HG02885 (cell line): ENCODE measurements around the gene OFD1.
"Not testable (repeated sequence)": the region's sequence is repeated elsewhere in the genome, so short reads cannot be mapped to it uniquely, and the experiment has no call there.

Source experiments
- ATAC-seq: cut with Tn5 transposase; IDR thresholded peaks from one replicate; pipeline ENCODE4 v1.9.1; 2021; ENCODE audit warnings: mild to moderate bottlenecking; ENCODE audit not compliant: unreplicated experiment, poor library complexity

Gene OFD1

GRCh38 chrX:13702111-13702789 is 32.3 kb upstream of the OFD1 start:
- ATAC-seq, result no peak

GRCh38 chrX:13703135-13703534 is 31.4 kb upstream of the OFD1 start:
- no peak for ATAC-seq

DNA sequence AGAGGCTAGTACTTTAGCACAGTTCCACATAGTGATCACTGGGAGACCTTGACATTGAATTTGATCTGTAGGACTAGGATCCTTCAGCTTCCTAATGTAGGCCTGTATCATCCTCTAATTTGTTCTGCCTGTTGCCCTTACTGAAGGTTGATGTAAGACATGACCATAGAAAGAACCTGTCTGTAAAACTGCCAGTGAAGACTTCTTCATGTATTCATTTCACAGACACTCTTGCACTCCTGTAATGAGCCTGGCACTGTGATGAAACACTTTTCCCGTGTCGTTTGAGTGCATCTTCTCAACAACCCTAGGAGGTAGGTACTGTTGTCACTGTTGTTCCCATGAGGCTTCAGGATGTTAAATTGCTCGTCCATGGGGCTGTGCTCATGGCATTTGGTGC is 31.0 kb upstream of the OFD1 start:
- ATAC-seq, result no peak

- ATAC-seq, result no peak
Observed at GRCh38 chrX:13711141-13711540, 23.4 kb upstream of the OFD1 start.

DNA sequence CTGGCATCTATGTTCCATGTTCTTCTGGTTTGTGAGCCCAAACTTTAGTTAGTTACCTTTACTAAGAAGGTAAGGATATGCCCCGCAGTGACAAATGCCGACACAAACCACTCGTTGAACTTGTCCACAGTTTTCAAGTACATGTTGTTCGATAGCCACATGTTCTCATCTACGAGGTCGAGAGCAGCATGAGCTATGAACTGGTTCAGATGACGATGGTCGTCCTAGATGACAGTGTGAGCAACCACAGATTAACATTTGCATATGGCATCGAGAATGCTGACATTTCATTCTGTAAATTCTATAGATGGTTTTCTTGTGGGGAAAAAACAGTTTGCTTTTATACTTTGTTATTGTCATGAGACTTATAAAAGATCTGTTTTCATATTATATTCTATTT is 18.1 kb upstream of the OFD1 start:
- ATAC-seq, result no peak

DNA sequence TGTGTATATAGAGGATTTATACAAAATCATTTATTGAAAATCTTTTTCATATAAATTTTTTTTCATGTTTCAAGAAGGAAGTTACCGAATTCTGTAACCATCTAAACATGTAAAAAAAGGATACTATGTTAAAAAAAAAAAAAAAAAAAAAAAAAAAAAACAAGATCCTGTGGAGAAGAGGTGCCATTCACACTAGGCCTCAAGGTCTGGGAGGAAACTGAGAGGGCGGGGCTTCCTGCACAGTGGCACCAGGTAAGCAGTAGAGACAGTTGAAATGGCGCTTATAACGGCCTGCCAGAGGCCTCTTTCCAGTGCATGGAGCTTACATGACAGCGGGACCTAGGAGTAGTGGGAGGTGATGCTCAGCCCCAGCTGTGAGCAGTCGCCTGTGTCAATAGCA is 17.6 kb upstream of the OFD1 start:
- no peak for ATAC-seq

DNA sequence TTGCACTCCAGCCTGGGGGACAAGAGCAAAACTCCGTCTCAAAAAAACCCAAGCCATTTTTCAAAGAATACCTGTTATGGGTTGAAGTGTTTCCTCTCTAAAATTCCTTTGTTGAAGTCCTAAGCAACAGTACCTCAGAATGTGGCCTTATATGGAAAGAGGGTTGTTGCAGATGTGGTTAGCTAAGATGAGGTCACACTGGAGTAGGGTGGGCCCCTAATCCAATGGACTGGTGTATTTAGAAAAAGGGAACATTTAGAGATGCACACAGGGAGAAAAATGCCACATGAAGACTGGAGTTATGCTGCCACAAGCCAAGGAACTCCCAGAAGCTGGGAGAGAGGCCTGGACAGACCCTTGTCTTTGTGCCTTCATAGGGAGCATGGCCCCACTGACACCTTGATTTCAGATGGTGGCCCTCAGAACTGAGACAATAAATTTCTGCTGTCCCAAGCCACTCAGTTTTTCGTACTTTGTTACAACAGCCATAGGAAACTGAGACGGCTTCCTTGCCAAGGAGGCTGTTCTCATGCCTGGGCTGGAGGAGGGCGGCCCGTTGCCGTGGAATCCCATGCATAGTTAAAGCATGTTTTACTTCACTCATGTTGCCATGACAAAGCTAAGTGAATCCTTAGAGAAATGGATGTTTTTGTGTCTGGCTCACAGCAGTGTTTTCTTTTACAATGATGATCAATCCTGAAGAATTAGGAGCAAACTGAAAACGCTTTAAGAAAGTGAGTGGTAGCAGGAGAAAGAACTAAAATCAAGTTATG is 16.7 kb upstream of the OFD1 start:
- no peak for ATAC-seq

DNA sequence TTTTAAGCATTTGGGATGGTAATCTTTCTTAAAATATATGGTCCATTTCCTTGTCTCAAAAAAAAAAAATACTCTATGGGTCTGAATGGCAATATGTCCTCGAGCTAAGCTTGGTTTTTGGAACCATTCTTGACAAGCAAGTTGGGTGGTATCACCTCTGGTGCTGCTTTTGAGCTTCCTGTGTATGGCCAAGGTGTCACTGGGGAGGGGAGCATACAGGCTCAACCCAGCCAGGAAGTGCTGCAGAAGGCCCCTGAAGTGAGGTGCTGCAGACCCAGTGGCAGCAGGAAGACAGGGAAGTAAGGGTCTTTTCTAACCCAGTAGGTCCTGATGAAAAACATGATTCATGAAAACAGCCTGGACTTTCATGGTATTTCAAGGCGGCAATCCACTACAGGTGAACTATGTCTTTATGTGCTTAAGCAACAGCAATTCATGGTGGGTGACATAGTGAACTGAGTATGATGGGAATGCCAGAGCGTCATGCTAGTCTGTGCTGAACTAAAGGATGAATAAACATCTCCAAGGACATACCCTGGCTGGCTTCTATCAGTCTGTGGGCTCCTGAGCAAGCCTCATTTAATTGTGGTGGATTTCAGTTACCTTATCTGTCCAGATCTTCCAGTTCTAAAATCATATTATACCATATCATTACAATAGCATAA is 15.2 kb upstream of the OFD1 start:
- ATAC-seq, result no peak

DNA sequence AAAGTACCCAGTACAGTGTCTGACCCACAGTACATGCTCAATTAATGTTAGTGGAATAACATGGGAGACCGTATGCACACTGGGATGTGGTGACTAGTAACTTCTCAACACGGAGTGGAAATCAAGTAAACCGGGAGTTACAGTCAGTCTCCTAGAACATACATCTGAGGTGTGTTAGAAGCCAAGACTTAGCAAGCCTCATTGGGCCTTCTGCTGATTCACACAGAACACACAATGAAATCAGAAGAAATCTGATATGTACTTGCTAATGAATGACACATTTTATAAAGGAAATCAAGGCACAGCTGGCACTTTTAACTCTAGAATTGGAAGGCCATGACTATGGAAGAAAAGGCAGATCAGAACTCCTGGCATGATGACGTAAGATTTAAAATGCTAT is 13.2 kb upstream of the OFD1 start:
- ATAC-seq, result no peak

- no peak for ATAC-seq
Observed at GRCh38 chrX:13721819-13722519, 12.6 kb upstream of the OFD1 start.

GRCh38 chrX:13724878-13725277 is 9.7 kb upstream of the OFD1 start:
- ATAC-seq, result not testable (repeated sequence)

- not testable (repeated sequence) for ATAC-seq
Observed at GRCh38 chrX:13726583-13726982, 8.0 kb upstream of the OFD1 start.

- ATAC-seq, result not testable (repeated sequence)
Observed at GRCh38 chrX:13730523-13730922, 4.0 kb upstream of the OFD1 start.

DNA sequence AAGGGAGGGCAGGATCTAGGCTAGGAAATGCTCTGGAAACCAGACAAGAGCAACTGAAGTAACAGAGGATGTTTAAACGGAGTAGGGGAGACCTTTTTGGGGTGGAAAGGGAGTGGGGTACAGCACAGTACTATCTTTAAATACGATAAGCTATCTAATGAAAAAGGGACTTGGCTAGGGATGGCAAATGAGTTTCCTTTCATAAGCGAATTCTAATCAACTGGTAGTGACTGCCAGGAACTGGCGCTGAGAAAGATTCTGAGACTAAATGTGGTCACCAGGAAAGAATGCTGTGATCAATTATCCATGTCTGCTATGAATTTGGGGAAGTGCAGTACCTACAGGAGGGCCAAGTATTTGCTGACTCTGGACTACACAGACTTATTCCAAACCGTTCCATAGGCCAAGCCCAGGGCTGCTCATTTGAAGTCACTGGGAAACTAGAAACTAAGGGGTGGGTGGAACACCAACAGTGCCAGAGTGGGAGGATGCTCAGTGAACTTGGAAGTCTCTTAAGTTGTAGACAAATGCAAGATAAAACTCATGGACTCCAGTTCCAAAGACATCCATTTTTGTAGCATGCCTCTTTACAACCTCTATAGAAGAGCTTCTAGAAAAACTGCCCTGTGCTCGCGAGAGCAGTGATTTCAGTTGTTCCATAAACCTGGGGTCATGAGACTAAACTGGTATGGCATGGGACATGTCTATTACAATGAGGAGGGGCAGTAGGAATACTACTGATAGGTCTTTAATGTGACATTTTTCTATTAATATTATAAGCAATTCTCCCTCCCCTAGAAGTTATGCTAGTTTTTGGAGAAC is 2.1 kb upstream of the OFD1 start:
- no peak for ATAC-seq

DNA sequence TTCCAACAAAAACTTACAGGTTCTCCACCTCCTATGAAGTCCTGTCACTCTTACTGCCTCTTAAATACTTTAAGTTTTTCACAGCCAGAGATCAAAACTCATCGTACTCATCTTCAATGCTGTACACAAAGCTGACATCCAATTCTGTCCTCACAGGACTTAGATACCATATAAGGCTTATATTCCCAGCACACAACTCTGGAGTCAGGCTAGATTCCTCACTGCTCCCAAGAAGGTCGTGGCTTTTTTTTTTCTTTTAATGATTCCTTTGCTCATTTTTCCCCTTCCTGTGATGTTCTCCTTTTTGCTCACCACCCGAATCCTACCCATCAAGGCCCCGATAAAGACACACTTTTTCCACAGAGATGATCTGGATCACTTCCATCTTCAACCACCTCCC is 1.0 kb upstream of the OFD1 start:
- no peak for ATAC-seq

- no peak for ATAC-seq
Observed at GRCh38 chrX:13741695-13742094, 7.1 kb downstream of the OFD1 start.

DNA sequence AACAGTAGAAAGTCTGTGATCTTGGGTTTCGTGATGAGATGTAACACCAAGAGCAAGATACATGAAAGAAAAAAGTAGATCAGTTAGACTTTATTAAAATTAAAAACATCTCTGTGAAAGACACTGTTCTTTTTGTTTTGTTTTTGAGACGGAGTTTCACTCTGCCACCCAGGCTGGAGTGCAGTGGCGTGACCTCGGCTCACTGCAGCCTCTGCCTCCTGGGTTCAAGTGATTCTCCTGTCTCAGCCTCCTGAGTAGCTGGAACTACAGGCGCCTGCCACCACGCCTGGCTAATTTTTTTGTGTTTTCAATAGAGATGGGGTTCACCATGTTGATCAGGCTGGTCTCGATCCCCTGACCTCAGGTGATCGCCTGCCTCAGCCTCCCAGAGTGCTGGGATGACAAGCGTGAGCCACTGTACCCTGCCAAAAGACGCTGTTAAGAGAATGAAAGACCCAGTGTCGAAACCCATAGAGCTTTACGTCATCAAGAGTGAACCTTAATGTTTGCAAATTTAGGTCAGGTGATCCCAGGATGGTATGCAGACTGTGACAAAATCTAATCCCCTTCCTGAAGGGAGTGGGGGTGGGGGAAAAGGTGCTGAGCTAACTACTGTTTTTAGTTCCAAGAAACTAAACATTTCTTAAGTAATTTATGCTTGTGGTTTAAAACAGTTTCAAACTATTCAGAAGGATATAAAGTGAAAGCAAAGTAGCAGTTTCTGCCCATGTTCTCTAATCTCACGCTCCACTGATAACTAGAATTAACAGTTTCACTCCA is 8.0 kb downstream of the OFD1 start:
- peak; percentile 93 for ATAC-seq

DNA sequence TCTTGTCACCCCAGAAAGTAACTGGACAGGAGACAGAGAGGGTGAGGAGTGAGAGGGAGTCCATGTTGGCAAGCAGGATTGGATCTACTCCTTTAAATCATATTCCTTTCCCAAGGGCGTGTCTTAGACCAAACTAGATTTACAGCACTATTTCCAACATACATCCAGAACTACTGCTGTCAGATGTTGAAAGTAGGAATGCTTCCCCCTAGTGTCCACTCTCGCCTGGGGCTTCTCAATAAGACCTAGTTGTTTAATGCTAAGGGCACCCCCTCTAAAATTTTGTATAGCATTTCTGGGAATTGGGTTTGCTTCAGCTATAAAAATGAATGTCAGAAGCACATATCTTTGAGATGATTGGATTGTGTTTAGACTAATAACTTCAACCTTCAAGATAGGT is 13.3 kb downstream of the OFD1 start:
- no peak for ATAC-seq

- no peak for ATAC-seq
Observed at GRCh38 chrX:13748486-13748885, 13.9 kb downstream of the OFD1 start.
